IPS DF 4.7 (cell line): ENCODE measurements around the gene CALCA.

Experiments
- DNase-seq: peaks from one replicate; pipeline ENCODE4 v3.0.0-alpha.2; 2013; ENCODE audit warnings: low spot score; ENCODE audit errors: extremely low read depth

CALCA gene

GRCh38 chr11:14949437-14950147 is 22.6 kb downstream of the CALCA start:
- DNase-seq: no peak

- DNase-seq: no peak
Measured at GRCh38 chr11:14942745-14943144, 29.4 kb downstream of the CALCA start.

- DNase-seq: no peak
Measured at GRCh38 chr11:14938936-14939335, 33.2 kb downstream of the CALCA start.

- DNase-seq: no peak
Measured at GRCh38 chr11:14934641-14935351, 37.4 kb downstream of the CALCA start.

GRCh38 chr11:14932447-14932846 is 39.7 kb downstream of the CALCA start:
- DNase-seq: no peak

GRCh38 chr11:14930369-14930768 is 41.8 kb downstream of the CALCA start:
- no peak for DNase-seq

- no peak for DNase-seq
Measured at GRCh38 chr11:14927146-14927545, 45.0 kb downstream of the CALCA start.

GRCh38 chr11:14924318-14924717 is 47.8 kb downstream of the CALCA start:
- no peak for DNase-seq
